Activated CD8-positive, alpha-beta T cell treated with anti-CD3 and anti-CD28 coated beads for 36 hours (primary cell): ENCODE results near the gene HHIP. TPM values are rescaled to one million over a fixed set of nuclear protein-coding genes. Genes with fewer than 3 reads are reported as not detected.

Source experiments
- ATAC-seq: fragments of 200-7000 bp; cut with Tn5 transposase; one replicate; pipeline ENCODE4 v1.10.0; 2021; ENCODE audit warnings: mild to moderate bottlenecking, moderate library complexity
- CTCF ChIA-PET: fragments of 350-600 bp; sonication (Branson Sonifier 250); formaldehyde crosslinking; loops from one replicate; lab custom pipeline; 2021; ENCODE audit warnings: antibody characterized with exemption; lab: Charles Lee
- POLR2A ChIA-PET: fragments of 350-600 bp; sonication (Branson Sonifier 250); formaldehyde crosslinking; loops from one replicate; lab custom pipeline; 2021; ENCODE audit warnings: antibody characterized with exemption; lab: Charles Lee
- DNase-seq: peaks from one replicate; pipeline ENCODE4 v3.0.0-alpha.2; 2020
- H3K27ac Mint-ChIP-seq: one replicate; pipeline ENCODE4 v1.8.0; 2021; ENCODE audit warnings: mild to moderate bottlenecking, mixed read lengths
- H3K27me3 Mint-ChIP-seq: one replicate; pipeline ENCODE4 v1.8.0; 2021; ENCODE audit warnings: mixed read lengths
- H3K36me3 Mint-ChIP-seq: one replicate; pipeline ENCODE4 v1.8.0; 2021; ENCODE audit warnings: low read depth, mixed read lengths
- H3K4me1 Mint-ChIP-seq: one replicate; pipeline ENCODE4 v1.8.0; 2021; ENCODE audit warnings: low read depth, mixed read lengths
- H3K4me3 Mint-ChIP-seq: one replicate; pipeline ENCODE4 v1.8.0; 2021; ENCODE audit warnings: mild to moderate bottlenecking, moderate library complexity, mixed read lengths
- H3K9me3 Mint-ChIP-seq: one replicate; pipeline ENCODE4 v1.8.0; 2021; ENCODE audit warnings: mixed read lengths
- intact Hi-C: fragments of 100-400 bp; cut with micrococcal nuclease; formaldehyde crosslinking; loops from one replicate; pipeline ENCODE4 v1.10.0; 2022
- total RNA-seq, 2 experiments: library from RNA; stranded (reverse); gene quantifications; one replicate each; pipeline ENCODE4 v1.2.3, GENCODE V29; 2021
- TF ChIP-seq, protein P1 (sequence below): fragments of 200-600 bp; IDR thresholded peaks from one replicate; pipeline ENCODE4 v1.8.0; 2022; ENCODE audit warnings: antibody characterized with exemption, mild to moderate bottlenecking

Gene HHIP
- total RNA-seq, 2 experiments from 2014 or later, result not detected

DNA sequence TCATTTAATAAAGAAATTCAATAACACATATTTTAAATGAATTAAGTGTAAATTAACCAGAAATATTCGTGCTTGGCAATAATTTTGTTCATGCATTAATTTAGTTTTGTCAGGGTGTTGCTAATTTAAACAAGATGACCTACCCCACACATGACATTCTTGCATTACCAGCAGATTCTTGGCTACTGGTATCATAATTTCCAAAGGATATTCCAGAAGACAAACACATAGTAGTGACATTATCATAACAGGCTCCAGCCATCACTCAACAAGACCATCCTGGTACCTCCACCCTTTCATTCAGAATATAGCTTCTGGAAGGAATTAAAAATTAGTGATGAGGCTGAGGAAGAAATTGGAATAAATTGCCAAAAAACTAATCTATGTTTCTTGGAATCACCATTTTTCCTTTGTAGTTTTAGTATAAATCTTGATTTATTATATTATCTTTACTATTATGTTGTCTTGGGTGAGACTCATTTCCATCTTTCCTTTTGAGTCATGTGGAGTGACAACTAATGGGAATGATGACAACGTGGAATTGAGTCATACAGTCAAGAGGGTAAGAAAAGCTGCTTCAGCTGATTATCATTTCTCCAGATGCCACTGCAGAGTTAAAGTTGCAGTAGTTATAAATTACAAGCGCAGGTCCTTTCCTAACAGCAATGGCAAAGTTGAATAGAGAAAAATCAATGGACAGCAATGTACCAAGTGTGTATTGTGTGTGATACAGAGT lies 30.9 kb upstream of the HHIP start:
- no peaks in the 10 kb centered on the region for H3K4me1 Mint-ChIP-seq
- ATAC-seq (no peak), DNase-seq (no peak)
- H3K9me3 Mint-ChIP-seq, result no peaks in the 10 kb centered on the region
- no peak overlapping the region for H3K27ac Mint-ChIP-seq
- ChIA-PET CTCF (no interaction called here), POLR2A (no interaction called here)
- H3K27me3 Mint-ChIP-seq, result peaks cover 2% of the 10 kb centered on the region
- TF ChIP-seq, protein P1, sequence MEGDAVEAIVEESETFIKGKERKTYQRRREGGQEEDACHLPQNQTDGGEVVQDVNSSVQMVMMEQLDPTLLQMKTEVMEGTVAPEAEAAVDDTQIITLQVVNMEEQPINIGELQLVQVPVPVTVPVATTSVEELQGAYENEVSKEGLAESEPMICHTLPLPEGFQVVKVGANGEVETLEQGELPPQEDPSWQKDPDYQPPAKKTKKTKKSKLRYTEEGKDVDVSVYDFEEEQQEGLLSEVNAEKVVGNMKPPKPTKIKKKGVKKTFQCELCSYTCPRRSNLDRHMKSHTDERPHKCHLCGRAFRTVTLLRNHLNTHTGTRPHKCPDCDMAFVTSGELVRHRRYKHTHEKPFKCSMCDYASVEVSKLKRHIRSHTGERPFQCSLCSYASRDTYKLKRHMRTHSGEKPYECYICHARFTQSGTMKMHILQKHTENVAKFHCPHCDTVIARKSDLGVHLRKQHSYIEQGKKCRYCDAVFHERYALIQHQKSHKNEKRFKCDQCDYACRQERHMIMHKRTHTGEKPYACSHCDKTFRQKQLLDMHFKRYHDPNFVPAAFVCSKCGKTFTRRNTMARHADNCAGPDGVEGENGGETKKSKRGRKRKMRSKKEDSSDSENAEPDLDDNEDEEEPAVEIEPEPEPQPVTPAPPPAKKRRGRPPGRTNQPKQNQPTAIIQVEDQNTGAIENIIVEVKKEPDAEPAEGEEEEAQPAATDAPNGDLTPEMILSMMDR, result no peak
- H3K4me3 Mint-ChIP-seq, result no peak overlapping the region
- intact Hi-C loops, result no loop called here
- H3K36me3 Mint-ChIP-seq, result no peaks in the 10 kb centered on the region

DNA sequence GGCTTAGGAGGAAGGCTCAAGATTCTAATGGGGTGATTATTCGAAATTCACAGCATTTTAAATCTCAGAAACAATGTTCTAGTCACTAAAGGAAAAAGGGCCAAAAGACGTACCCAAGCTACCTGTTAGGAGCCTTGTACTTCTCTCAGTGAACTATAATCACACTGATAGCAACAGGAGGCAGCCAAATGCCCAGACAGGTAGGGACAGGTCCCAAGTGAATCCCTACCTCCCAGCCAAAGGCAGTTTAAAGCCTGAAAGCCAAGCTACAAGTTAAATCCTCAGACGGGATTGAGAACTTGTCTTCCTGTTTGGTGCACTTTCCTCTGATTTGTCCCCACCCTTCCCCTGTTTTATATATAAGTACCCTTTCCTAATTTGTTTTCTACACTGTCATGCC lies 24.3 kb upstream of the HHIP start:
- CTCF ChIA-PET, result no interaction called here
- Mint-ChIP-seq H3K27me3 (no peaks in the 10 kb centered on the region), H3K4me1 (no peaks in the 10 kb centered on the region), H3K9me3 (no peaks in the 10 kb centered on the region), H3K27ac (no peak overlapping the region), H3K36me3 (no peaks in the 10 kb centered on the region), H3K4me3 (no peak overlapping the region)
- POLR2A ChIA-PET, result no interaction called here
- DNase-seq (no peak), ATAC-seq (no peak)
- TF ChIP-seq, protein P1, result no peak
- intact Hi-C loops, result no loop called here

DNA sequence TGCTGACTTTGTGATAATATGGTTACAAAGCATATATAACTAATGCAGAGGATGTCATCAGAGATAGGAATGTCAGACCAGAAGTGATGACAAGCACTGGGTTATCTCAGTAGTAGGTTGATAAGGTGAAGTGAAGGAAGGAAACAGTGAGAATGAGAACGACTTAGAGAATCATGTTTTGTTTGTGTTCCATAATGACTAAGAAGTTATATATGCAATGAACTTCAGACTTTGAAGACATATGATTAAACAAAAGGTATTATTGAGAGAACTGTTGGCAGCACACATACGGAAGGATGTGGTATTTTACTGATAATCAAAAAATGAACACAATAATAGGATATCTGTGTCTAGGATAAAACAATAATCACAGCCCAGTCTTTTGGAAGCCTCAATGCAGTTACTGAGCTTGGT lies 18.3 kb upstream of the HHIP start:
- Mint-ChIP-seq H3K4me3 (no peak overlapping the region), H3K27ac (no peak overlapping the region), H3K9me3 (no peaks in the 10 kb centered on the region), H3K27me3 (no peaks in the 10 kb centered on the region), H3K36me3 (no peaks in the 10 kb centered on the region), H3K4me1 (no peaks in the 10 kb centered on the region)
- intact Hi-C loops, result no loop called here
- ChIA-PET CTCF (no interaction called here), POLR2A (no interaction called here)
- TF ChIP-seq, protein P1, result no peak
- ATAC-seq (no peak), DNase-seq (no peak)

DNA sequence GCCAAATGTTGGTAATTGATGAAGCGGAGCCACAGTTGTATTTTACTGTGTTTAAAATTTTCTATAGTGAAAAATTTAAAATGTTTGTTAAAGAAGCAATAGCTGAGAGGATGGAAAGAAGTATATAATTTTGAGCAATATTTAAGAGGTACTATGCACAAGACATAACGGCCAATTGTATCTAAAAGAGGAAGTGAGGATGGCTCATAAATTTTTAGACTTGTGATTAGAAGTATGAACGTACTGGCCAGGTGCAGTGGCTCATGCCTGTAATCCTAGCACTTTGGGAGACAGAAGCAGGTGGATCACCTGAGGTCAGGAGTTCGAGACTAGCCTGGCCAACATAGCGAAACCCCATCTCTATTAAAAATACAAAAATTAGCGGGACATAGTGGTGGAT lies 12.7 kb upstream of the HHIP start:
- ChIA-PET POLR2A (no interaction called here), CTCF (no interaction called here)
- Mint-ChIP-seq H3K27ac (no peak overlapping the region), H3K9me3 (no peaks in the 10 kb centered on the region), H3K4me3 (no peak overlapping the region), H3K27me3 (peaks cover 2% of the 10 kb centered on the region), H3K4me1 (no peaks in the 10 kb centered on the region), H3K36me3 (no peaks in the 10 kb centered on the region)
- intact Hi-C loops, result no loop called here
- ATAC-seq (no peak), DNase-seq (no peak)
- TF ChIP-seq, protein P1, result no peak

DNA sequence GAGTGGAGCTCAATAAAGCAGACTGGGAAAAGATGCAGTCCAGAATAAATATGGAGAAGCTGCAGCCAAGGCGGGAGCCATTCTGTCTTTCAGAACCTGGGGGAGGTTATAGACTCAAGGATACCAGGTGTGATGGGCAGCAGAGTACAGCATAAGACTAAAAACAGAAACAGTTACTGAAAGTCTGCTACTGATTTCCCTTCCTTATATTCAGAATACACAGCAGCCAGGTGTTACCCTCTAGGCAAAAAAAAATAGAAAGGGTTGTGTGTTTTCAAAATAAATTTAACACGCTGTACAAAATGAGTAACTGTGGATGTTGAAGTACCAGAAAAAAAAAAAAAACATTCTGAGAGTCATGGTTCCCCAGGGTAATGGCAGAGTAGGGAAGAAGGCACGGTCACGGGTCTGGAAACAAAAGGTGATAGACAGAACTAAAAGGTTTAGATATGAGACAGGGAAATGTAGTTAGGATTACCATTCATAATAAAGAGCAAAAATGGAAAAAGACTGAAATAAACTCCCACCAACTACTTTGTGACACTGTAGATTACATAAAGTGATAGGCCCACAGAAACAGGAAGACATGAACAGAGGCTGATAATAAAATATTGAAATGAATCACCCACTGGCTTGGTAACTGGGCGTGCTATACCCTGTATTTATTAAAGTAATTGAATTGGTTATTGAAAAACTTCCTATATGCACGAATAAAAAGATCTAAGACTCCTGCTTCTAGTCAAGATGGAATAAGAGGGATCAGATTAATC lies 10.8 kb upstream of the HHIP start:
- no peak for ATAC-seq
- Mint-ChIP-seq H3K4me1 (no peaks in the 10 kb centered on the region), H3K27ac (no peak overlapping the region), H3K27me3 (peaks cover 2% of the 10 kb centered on the region), H3K4me3 (no peak overlapping the region), H3K9me3 (no peaks in the 10 kb centered on the region), H3K36me3 (no peaks in the 10 kb centered on the region)
- no peak for DNase-seq
- TF ChIP-seq, protein P1, result no peak
- intact Hi-C loops, result no loop called here
- ChIA-PET CTCF (no interaction called here), POLR2A (no interaction called here)
